B cell (primary cell): ENCODE measurements around the gene KCTD17.

Experiments used
- EZH2 ChIP-seq: IDR thresholded peaks from 2 replicates; pipeline ENCODE4 v1.6.1; 2012; ENCODE audit warnings: borderline replicate concordance, low read depth, mild to moderate bottlenecking, moderate library complexity, low read length; ENCODE audit not compliant: insufficient read depth, poor library complexity, severe bottlenecking
- TF ChIP-seq, protein P1 (sequence below): fragments of 200-600 bp; IDR thresholded peaks from one replicate; pipeline ENCODE4 v1.8.0; 2022; ENCODE audit warnings: antibody characterized with exemption, mild to moderate bottlenecking

DNA sequence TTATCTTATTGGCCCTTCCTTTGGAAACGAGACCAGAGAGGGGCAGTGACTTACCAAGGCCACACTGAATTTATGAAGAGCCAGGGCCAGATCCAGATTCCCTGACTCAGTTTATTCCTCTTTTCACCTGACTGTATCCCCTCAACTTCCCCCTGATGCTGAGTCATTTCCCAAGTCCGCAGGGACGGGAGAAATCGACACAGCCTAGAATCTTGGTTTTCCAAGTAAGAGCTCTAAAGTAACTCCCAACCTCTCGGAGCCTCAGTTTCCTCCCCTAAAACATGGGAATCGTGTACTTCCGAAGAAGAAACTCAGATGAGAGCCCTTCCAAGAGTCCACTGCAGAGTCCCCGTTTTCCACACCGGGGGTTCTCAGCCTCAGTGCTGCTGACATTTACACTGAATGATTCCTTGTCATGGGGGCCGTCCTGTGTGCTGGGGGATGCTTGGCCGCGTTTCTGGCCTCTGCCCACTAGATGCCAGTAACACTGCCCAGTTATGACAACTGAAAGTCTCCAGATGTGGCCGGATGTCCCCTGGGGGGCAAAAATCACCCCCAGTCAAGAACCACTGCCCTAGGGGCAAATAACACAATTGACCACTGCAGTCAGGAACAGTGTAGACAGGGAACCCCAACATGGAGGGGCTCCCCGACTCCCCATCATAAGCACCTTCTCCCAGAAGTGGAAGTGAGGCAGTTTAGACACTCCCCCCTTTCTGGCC, 20.8 kb upstream of the KCTD17 start:
- TF ChIP-seq, protein P1, sequence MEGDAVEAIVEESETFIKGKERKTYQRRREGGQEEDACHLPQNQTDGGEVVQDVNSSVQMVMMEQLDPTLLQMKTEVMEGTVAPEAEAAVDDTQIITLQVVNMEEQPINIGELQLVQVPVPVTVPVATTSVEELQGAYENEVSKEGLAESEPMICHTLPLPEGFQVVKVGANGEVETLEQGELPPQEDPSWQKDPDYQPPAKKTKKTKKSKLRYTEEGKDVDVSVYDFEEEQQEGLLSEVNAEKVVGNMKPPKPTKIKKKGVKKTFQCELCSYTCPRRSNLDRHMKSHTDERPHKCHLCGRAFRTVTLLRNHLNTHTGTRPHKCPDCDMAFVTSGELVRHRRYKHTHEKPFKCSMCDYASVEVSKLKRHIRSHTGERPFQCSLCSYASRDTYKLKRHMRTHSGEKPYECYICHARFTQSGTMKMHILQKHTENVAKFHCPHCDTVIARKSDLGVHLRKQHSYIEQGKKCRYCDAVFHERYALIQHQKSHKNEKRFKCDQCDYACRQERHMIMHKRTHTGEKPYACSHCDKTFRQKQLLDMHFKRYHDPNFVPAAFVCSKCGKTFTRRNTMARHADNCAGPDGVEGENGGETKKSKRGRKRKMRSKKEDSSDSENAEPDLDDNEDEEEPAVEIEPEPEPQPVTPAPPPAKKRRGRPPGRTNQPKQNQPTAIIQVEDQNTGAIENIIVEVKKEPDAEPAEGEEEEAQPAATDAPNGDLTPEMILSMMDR, result no peak
- no peak for TF ChIP-seq EZH2
